Globus pallidus (tissue), 1 donor: ENCODE measurements around the gene B4GALT5.

Experiments
- DNase-seq: peaks from one replicate; pipeline ENCODE4 v3.0.0-alpha.2; 2015; ENCODE audit warnings: low spot score

B4GALT5 gene

GRCh38 chr20:49584418-49585382, 129.0 kb downstream of the B4GALT5 start:
- no peak for DNase-seq

GRCh38 chr20:49583669-49584417, 129.8 kb downstream of the B4GALT5 start:
- DNase-seq: no peak

- DNase-seq: no peak
Measured at GRCh38 chr20:49583343-49583668, 130.4 kb downstream of the B4GALT5 start.
